MCF 10A (cell line): ENCODE measurements around the gene MYL10. TPM values are rescaled to one million over a fixed set of nuclear protein-coding genes. Genes with fewer than 3 reads are reported as not detected.

Source experiments
- BruUV-seq: library from RNA; stranded (reverse); fragments of 400-500 nt; replicated peaks from 2 replicates; lab custom pipeline; 2021; lab: Mats Ljungman, UMichigan
- CTCF ChIA-PET: fragments of 300-600 bp; sonication (Branson Sonifier 250); formaldehyde crosslinking; extraction: SDS; loops from one replicate; lab custom pipeline; 2021; ENCODE audit warnings: antibody characterized with exemption, inconsistent platforms; lab: Yijun Ruan, JAX
- POLR2A ChIA-PET: fragments of 300-600, 350-650 bp; sonication (Branson Sonifier 250); formaldehyde crosslinking; extraction: SDS; loops from one replicate; lab custom pipeline; 2020; ENCODE audit warnings: antibody characterized with exemption, inconsistent platforms; lab: Yijun Ruan, JAX
- DNase-seq: peaks from one replicate; pipeline ENCODE4 v3.0.0-alpha.2; 2018; ENCODE audit not compliant: unreplicated experiment
- H3K27ac Mint-ChIP-seq: one replicate; pipeline ENCODE4 v1.8.0; 2022; ENCODE audit warnings: mild to moderate bottlenecking, low read depth, mixed read lengths; ENCODE audit not compliant: unreplicated experiment
- H3K27me3 Mint-ChIP-seq: one replicate; pipeline ENCODE4 v1.8.0; 2022; ENCODE audit warnings: mixed read lengths; ENCODE audit not compliant: insufficient read depth, unreplicated experiment
- H3K36me3 Mint-ChIP-seq: one replicate; pipeline ENCODE4 v1.8.0; 2022; ENCODE audit warnings: mild to moderate bottlenecking, moderate library complexity, mixed read lengths; ENCODE audit not compliant: insufficient read depth, unreplicated experiment
- H3K4me1 Mint-ChIP-seq: one replicate; pipeline ENCODE4 v1.8.0; 2022; ENCODE audit warnings: mixed read lengths; ENCODE audit not compliant: insufficient read depth, unreplicated experiment
- H3K4me3 Mint-ChIP-seq: one replicate; pipeline ENCODE4 v1.8.0; 2022; ENCODE audit warnings: mild to moderate bottlenecking, moderate library complexity, mixed read lengths; ENCODE audit not compliant: unreplicated experiment
- H3K9me3 Mint-ChIP-seq: one replicate; pipeline ENCODE4 v1.8.0; 2022; ENCODE audit warnings: mixed read lengths; ENCODE audit not compliant: unreplicated experiment
- CTCF ChIP-seq: fragments of 200-600 bp; IDR thresholded peaks from one replicate; pipeline ENCODE4 v1.8.0; 2022; ENCODE audit warnings: antibody characterized with exemption, mild to moderate bottlenecking; ENCODE audit not compliant: unreplicated experiment
- intact Hi-C: fragments of 100-400 bp; cut with micrococcal nuclease; formaldehyde crosslinking; loops from 2 replicates; pipeline ENCODE4 v1.14.1; 2022
- total RNA-seq: library from RNA; stranded (reverse); gene quantifications from 2 replicates; pipeline ENCODE4 v1.2.3, GENCODE V29; 2022

Gene MYL10
- total RNA-seq, 1 experiment from 2014 or later = not detected

- no peaks in the 10 kb centered on the region for H3K9me3 Mint-ChIP-seq
- H3K4me1 Mint-ChIP-seq = peaks cover 13% of the 10 kb centered on the region
- no peak overlapping the region for H3K4me3 Mint-ChIP-seq
- TF ChIP-seq CTCF = no peak
- intact Hi-C loops = no loop called here
- no peak overlapping the region for H3K27ac Mint-ChIP-seq
- ChIA-PET CTCF (no interaction called here), POLR2A (no interaction called here)
- no peaks in the 10 kb centered on the region for H3K36me3 Mint-ChIP-seq
- DNase-seq = no peak
- no TSS peak for BruUV-seq
- H3K27me3 Mint-ChIP-seq = no peaks in the 10 kb centered on the region
Observed at GRCh38 chr7:101618207-101618839, 10.8 kb downstream of the MYL10 start.

- no peak for TF ChIP-seq CTCF
- Mint-ChIP-seq H3K4me1 (peaks cover 13% of the 10 kb centered on the region), H3K27ac (no peak overlapping the region), H3K4me3 (no peak overlapping the region), H3K9me3 (no peaks in the 10 kb centered on the region), H3K27me3 (no peaks in the 10 kb centered on the region), H3K36me3 (no peaks in the 10 kb centered on the region)
- no TSS peak for BruUV-seq
- ChIA-PET CTCF (no interaction called here), POLR2A (no interaction called here)
- intact Hi-C loops = no loop called here
- DNase-seq = no peak
Observed at GRCh38 chr7:101617451-101618206, 11.5 kb downstream of the MYL10 start.

- Mint-ChIP-seq H3K27me3 (no peaks in the 10 kb centered on the region), H3K9me3 (no peaks in the 10 kb centered on the region), H3K4me1 (peaks cover 13% of the 10 kb centered on the region), H3K27ac (no peak overlapping the region), H3K4me3 (no peak overlapping the region), H3K36me3 (no peaks in the 10 kb centered on the region)
- POLR2A ChIA-PET = interaction anchor here (0.7 kb wide), 1 partner anchor 103 kb away, joined by 4 read pairs; no protein-coding TSS in a partner anchor
- no peak for TF ChIP-seq CTCF
- intact Hi-C loops = no loop called here
- BruUV-seq = no TSS peak
- no peak for DNase-seq
- CTCF ChIA-PET = interaction anchor here (1.1 kb wide), 1 partner anchor 11 kb away, joined by 3 read pairs; no protein-coding TSS in a partner anchor
Observed at GRCh38 chr7:101615446-101615845, 13.7 kb downstream of the MYL10 start.

- no peak for TF ChIP-seq CTCF
- Mint-ChIP-seq H3K4me3 (no peak overlapping the region), H3K36me3 (no peaks in the 10 kb centered on the region), H3K27me3 (no peaks in the 10 kb centered on the region), H3K4me1 (peaks cover 13% of the 10 kb centered on the region), H3K27ac (no peak overlapping the region), H3K9me3 (no peaks in the 10 kb centered on the region)
- no TSS peak for BruUV-seq
- CTCF ChIA-PET = interaction anchor here (0.6 to 2.5 kb wide), 2 partner anchors 10 to 13 kb away, joined by 3 to 7 read pairs; no protein-coding TSS in a partner anchor
- POLR2A ChIA-PET = interaction anchor here (0.6 kb wide), 1 partner anchor 16 kb away, joined by 4 read pairs; no protein-coding TSS in a partner anchor
- DNase-seq = peak; percentile 48
- intact Hi-C loops = no loop called here
Observed at GRCh38 chr7:101614939-101615302, 14.2 kb downstream of the MYL10 start.
